GM19463 (cell line): ENCODE results near the gene SLC12A9.
A peak's percentile ranks its signal among the peaks of the same experiment; 100 is the strongest.

Experiments
- ATAC-seq: cut with Tn5 transposase; IDR thresholded peaks from one replicate; pipeline ENCODE4 v1.9.1; 2021; ENCODE audit warnings: mild to moderate bottlenecking, moderate library complexity; ENCODE audit not compliant: unreplicated experiment

Gene SLC12A9

DNA sequence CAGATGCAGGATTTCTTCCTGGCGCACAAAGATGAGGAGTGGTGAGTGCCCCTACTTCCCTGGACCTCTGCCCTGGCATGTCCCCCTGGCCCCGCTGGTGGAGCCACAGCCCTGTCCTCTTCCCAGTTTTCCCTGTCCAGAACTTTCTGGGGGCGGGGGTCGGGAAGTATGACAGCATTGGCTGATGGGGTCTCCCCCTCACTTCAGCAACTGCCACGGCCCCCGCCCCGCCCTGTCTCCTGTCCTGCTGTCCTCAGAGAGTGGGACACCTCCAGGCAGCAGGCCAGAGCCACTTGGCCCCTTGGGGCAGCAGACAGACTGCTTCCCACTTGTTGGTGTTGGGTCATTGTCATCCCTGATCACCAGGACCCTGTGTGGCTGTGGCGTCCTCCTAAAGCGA lies 29.7 kb downstream of the SLC12A9 start:
- no peak for ATAC-seq

DNA sequence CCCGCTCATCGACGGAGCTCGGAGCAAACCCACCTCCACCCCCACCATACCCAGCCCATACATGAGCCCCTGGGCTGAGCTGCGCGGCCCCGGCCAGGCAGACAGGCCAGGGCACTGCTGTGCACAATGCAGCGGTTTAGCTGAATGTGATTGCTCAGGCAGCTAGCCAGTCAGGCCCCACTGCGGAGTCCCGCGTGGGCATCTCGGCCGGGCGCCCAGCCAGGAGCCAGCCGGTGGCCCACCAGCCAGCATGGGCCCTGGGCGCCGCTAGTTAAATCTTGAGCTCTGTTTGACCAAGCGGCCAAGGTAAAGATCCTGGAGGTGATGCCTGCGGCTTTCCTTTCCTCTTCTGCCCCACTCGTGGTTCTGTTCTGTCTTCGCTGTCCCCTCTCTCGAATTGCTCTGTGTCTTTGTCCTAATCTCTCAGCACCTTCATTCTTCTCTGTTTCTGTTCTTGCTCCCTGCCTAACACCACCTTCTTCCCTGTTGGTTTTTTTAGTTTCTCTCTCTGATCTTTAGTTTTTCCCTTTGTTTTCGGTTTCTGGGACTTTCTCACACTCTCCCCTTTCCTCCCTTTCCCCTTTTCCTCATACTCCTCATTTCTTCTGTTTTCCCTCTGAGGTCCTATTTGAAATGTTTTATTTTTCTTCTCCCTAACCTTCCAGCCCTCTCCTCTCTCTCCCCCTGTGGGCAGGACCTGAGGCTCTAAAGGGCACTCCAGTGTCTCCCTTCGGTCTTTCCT lies 30.4 kb downstream of the SLC12A9 start:
- no peak for ATAC-seq

DNA sequence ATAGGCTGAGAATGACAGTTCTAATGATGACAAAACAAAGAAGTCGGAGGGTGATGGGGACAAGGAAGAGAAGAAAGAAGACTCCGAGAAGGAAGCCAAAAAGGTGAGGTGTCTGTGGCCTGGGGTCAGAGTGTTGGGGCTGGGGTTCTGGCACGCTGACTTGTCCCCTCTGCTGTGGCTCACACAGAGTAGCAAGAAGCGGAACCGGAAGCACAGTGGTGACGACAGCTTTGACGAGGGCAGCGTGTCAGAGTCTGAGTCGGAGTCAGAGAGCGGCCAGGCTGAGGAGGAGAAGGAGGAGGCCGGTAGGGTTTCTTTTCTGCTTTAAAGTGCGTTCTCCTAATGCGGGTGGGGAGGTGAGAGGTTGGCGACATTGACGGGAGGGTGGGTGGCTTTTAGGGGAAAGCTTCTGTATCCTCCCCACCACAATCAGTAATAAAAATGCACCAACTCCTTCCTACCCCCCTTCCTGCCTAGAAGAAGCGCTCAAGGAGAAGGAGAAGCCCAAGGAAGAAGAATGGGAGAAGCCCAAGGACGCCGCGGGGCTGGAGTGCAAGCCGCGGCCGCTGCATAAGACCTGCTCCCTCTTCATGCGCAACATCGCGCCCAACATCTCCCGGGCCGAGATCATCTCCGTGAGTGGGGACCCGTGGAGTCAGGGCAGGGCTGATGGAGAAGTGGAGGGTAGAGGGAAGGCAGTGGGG lies 32.4 kb downstream of the SLC12A9 start:
- no peak for ATAC-seq

DNA sequence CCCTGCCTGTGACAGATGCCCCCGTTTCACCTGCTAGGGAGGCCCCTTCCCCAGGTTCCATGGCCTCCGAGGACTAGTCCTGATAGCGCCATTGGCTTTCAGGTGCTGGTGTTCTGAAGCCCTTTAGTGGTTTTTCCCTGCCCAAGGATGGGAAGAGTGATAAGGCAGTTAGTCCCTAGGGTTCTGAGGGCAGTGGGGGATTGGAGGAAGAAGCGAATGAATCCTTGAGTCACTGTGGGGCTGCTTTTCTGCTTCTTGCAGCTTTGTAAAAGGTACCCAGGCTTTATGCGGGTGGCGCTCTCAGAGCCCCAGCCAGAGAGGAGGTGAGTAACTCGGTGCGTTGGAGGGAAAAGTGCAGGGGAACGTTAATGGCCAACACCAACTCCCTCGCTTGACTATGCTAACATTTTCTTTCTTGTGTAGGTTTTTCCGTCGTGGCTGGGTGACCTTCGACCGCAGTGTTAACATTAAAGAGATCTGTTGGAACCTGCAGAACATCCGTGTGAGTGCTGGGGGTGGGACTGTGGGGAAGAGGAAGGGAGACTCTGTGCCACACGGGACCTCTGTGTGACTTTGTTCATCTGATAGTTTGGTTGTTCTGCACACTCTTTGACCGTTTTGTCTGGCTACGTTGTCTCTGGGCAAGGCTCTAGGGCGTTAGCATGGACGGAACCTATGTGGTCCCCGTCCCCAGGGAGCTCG lies 33.1 kb downstream of the SLC12A9 start:
- ATAC-seq = no peak

DNA sequence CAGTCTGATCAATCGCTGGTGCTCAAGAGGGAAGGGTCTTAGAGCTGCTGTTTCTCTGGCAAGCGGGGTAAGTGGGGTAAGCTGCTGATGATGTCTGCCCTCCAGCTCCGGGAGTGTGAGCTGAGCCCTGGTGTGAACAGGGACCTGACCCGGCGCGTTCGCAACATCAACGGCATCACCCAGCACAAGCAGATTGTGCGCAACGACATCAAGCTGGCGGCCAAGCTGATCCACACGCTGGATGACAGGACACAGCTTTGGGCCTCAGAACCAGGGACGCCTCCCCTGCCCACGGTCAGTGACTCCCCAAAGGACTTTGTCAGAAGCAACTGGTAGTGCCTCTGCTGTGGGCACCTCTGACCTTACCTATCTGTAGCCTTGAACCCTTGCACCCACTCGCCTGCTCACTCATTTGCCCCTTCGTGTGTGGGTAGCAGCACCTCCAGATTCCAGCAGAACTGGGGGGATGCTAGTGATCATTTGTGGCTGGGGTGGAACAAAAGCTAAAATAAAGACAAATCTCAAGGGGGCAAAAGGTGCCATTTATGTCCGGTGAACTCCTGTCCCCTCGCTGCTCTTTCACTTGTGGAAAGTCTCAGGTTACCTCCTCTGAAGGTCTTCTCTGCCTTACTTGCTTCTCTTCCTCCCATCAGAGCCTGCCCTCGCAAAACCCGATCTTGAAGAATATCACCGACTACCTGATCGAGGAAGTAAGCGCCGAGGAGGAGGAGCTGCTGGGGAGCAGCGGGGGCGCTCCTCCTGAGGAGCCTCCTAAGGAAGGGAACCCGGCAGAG lies 33.8 kb downstream of the SLC12A9 start:
- no peak for ATAC-seq

DNA sequence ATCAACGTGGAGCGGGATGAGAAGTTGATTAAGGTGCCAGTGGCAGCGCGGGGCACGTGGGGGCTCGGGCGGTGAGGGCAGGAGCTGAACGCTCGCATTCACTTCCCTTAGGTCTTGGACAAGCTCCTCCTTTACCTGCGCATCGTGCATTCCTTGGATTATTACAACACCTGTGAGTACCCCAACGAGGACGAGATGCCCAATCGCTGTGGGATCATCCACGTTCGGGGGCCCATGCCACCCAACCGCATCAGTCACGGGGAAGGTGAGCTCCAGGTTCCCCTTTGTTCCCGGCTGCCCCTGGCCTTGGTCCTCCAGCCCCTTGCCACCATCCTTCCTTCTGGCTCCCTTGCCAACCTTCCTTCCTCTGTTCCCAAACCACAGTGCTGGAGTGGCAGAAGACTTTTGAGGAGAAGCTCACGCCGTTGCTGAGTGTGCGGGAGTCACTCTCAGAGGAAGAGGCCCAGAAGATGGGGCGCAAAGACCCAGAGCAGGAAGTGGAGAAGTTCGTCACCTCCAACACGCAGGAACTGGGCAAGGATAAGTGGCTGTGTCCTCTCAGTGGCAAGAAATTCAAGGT lies 34.5 kb downstream of the SLC12A9 start:
- no peak for ATAC-seq

DNA sequence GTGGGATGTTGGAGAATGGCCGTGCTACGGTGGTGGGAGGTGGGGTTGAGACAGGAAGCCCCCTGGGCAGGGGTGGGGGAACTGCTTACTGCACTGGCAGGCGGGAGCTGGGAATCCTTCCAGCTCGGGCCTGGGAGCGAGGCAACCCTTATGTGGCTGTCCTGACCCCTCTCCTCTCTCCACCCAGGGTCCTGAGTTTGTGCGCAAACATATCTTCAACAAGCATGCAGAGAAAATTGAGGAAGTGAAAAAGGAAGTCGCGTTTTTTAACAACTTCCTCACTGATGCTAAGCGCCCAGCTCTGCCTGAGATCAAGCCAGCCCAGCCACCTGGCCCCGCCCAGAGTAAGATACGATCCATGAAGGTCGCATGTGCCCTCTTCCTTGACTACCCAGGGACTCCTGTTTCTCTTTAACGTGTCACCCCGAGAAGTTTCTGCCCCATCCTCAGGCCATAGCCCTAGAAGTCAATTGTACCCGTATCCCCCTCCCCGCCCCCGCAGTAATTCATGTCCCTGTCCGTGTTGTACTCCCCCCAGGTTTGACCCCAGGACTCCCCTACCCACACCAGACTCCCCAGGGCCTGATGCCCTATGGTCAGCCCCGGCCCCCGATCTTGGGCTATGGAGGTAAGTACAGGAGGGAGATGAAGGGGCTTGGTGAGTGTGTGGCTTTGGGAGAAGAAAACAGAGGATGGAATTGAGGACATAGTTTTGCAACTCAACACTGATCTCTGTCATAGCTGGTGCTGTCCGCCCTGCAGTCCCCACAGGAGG lies 35.2 kb downstream of the SLC12A9 start:
- peak; percentile 34 for ATAC-seq

DNA sequence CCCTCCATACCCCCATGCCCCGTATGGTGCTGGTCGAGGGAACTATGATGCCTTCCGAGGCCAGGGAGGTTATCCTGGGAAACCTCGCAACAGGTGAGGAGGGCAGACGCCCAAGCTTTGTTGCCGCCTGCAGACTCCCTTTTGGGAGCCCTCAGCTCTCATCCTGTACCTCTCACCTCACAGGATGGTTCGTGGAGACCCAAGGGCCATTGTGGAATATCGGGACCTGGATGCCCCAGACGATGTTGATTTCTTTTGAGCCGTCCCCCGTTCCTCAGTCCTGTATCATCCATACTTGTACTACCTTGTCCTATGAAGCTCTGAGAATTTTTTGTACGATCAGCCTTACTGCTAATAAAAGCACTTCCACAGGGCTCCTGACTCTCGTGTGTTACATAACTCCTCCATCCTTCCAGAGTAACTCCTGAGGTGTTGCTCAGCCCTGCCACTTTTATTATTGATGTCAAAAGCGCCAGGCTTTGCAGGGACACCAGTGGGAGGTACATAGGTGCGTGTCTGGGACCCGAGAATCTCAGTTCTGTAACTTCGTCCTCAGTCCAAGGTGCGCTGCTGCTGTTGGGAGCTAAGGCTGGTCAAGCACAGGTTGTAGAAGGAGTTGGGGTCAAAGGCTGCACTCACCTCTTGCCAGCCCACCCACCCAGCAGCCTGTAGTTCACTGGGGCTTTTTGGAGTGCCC lies 35.9 kb downstream of the SLC12A9 start:
- no peak for ATAC-seq

DNA sequence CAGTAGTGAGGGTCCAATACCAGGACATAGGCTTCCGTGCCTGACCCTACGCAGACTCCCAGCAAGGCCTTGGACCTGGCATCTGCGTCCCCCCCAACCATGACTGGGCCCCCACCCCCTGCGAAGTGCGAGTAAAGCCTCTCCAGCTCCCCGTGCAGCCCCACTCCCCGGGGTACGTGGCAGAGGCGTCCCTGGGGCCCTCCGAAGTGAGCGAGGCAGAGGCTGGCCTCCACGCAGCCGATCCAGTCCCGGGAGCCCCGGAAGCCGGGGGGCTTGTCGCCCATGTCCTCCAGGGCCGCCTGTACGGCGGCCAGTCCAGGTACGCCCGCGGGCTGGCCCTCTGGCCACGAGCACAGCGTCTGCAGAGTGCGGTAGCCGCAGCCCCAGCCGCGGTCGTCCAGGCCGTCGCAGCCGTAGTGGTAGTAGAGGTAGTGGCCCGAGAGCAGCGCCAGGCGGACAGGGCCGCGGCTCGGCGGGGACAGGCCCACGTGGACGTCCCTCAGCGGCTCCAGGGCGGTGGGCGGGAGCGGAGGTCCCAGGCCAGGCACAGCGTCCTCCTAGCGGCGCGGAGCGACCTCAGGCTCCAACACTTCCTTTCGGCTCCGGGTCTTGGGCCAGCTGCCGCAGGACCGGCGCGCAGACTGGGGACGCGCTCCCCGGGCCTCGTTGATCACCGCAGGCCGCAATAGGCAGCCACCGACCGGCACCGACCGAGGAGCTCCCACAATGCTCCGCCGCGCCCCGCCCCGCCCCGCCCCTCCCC lies 36.7 kb downstream of the SLC12A9 start, which contains the start of gene UFSP1:
Gene UFSP1, minus strand, starts transcription at position 728 of the 763 bp plus-strand sequence. Its CDS starts 444 bp downstream, at position 284.
- peak; percentile 23 for ATAC-seq

DNA sequence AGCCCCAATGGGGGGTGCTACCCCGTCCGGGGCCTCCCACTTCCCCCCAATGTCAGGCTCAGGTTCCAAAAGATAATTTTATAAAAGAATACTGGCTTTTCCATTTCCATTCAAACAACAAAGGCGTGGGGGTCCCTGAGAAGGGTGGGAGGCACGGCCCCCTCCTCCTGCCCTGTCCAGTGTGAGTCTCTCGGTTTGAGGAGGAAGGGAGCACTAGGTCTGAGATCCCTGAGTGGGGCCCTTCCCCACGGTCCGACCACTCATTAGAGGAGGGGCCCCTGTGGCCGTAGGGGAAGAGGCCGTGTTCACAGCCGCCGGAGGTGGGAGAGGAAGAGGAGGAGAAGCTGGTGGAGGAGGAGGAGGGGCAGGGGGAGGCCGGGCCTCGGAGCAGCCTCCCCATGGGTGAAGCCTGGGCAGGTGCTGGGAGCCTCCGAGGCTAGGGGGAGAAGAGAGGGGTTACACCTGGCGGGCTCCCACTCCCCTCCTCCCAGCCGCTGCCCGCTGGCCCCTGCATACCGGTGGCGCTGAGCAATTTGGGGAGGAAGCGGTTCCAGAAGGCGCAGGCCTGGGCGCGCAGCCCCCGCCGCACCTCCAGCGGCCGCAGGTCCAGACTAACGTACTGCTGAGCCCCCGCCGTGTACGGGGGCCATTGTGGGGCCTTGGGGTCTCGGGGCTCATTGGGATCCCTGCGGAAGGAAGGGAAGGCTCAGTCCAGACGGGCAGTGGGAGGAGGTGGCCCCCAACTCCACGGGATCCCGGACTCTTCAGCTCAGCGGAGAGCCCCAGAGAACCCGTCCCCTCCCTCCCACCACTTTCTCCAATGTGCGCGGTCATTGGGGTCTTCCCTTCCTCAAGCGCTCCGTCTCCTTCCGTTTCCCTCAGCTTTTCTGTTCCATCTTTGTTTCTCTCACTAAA lies 38.4 kb downstream of the SLC12A9 start:
- no peak for ATAC-seq

DNA sequence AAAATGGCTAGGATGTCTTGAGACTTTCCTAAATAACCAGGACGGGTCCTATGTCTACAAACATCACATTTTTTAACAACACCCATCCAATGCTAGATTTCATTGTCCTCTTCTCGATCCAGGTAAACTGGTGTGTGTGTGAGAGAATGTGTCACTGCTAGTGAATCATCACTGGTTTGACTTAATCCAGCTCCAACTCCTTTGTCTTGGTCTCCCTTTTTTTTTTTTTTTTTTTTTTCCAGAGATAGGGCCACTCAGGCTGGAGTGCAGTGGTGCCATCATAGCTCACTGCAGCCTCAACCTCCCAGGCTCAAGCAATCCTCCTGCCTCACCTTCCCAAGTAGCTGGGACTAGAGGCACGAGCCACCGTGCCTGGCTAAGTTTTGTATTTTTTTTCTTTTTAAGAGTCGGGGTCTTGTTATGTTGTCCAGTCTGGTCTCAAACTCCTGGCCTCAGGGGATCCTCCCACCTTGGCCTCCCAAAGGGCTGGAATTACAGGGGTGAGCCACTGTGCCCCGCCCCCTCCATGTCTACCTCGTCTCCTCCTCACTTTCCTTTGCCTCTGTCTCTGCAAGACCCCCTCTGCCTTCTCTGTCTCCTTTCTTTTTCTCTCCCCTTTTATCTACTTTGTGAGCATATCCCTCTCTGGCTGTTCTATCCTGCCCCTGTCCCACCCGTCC lies 39.2 kb downstream of the SLC12A9 start:
- ATAC-seq = no peak

DNA sequence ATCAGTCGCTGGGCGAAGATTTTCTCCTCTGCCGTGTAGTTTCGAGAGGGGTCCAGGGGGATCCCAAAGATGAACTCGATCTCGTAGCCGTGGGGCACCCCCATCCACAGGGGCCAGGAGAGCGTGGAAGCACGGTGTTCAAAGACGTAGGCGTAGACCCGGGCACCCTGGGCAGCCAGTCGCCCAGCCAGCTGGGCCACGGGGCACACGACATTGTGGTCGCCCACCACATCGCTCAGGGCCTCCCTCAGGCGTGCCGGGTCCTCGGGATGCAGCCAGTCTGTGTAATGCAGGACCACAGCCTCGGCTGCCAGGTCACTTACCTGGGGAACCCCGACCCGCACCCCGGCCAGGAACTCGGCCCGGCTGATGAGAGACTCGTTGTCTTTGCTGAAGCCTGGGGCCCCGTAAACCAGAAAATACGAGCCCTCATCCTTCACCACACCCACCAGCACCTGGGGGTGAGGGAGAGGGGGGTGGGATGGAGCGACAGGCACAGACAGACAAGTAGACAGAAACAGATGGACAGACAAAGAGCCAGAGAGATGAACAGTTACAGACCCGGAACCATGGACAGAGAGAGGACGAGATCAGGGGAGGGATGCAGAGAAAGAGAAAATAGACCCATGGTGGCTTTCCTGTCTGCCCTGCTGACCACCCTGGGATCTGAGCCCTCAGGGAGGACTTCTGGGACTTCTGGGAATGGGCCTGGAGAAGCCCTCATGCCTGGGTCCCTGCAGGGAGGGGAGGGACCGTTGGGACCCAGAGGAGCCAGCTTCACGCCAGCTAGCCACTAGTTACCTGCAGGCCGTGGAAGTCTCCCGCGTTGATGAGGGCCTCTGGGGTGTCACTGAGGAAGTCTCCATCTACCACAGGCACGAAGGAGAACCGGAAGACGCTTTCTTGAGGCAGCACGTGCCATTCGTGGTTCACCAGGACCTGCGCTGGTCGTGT lies 40.1 kb downstream of the SLC12A9 start:
- ATAC-seq = no peak

DNA sequence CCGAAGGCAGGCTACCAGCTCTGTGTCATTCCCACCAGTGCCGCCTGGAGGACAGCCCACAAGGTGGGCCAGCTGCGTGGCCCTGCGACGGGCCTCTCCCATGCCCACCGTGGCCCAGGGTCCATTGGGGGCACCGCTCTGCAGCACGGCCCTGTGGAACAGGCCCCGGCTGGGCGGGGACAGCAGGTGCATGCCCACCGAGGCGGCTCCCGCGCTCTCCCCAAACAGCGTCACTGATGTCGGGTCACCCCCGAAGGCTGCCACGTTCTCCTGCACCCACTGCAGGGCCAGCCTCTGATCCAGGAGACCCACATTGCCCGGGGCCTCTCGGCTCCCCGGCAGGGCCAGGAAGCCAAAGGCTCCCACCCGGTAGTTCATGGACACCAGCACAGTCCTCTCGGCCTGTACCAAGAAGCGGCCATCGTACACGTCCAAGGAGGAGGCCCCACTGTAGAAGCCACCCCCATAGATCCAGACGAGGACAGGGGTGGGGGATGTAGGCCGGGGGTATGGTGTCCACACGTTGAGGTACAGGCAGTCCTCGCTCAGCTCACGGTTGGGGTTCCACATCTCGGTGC lies 40.9 kb downstream of the SLC12A9 start:
- no peak for ATAC-seq

DNA sequence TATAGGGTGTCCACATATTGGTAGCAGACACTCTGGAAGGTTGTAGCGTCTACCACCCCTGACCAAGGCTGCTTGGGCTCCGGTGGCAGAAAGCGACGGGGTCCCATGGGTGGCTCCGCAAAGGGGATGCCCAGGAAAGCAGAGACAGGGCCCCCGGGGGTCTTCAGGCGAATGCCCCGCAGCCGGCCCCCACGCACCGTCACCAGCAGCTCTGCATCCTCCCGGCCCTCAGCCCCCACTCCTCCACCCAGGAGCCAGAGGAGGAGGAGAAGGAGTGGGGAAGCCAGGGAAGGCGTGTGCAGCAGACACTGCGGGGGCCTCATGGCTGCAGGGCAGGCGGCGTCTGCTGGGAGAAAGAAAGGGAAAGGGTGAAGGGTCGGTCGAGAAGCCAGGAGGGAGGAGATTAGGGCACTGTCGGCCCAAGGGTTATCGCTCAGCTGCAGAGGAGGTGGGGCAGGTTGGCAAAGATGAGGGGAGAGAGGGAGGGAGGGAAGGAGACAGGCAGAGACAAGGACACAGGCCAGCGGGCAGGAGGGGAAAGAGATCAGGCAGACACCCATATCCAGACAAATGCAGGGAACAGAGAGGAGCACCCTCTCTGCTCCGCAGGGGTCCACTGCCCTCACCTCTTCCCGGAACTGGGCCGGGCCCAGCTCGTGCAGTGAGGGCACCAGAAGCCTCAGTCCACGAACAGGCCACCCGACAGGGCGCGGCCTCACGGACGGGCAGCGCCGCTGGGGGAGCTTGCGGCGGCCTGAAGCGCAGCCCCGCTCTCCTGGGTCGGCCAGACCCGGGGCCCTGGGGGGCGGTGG lies 41.6 kb downstream of the SLC12A9 start:
- no peak for ATAC-seq
